A549 (cell line): ENCODE results near the gene LYST. TPM values are rescaled to one million over a fixed set of nuclear protein-coding genes. Genes with fewer than 3 reads are reported as not detected.

ENCODE experiments used
- ATAC-seq, 2 experiments: fragments of 200-7000 bp in 1 of 2; fragments of >200 bp in 1 of 2; cut with Nextera tagmentation in 1 of 2; cut with Tn5 transposase in 1 of 2; 3 replicates each; pipeline versions ENCODE4 v1.8.0 to v1.9.1; 2018 to 2020; ENCODE audit warnings: mild to moderate bottlenecking in 1 of 2, moderate library complexity in 1 of 2
- CTCF ChIA-PET: fragments of 300-600 bp; sonication (Branson Sonifier 250); formaldehyde crosslinking; extraction: SDS; loops from one replicate; lab custom pipeline; 2021; ENCODE audit warnings: antibody characterized with exemption, inconsistent platforms; lab: Yijun Ruan, JAX
- POLR2A ChIA-PET: fragments of 350-600 bp; formaldehyde crosslinking; extraction: SDS; loops from one replicate; lab custom pipeline; 2021; ENCODE audit warnings: antibody characterized with exemption, inconsistent platforms; lab: Yijun Ruan, JAX
- DNase-seq, 2 experiments: peaks; one replicate each; pipeline versions ENCODE4 v3.0.0 to v3.0.0-alpha.2; 2011 to 2016; ENCODE audit warnings: low read depth in 1 of 2, low spot score in 1 of 2
- FAIRE-seq: peaks from 2 replicates; lab custom pipeline; 2011; peaks lifted over from hg19 to GRCh38; lab: Jason Lieb, UNC
- H3K27ac ChIP-seq, 2 experiments: fragments of >200 bp; sonication (Bioruptor Twin); formaldehyde crosslinking; 3 replicates each; pipeline ENCODE4 v1.5.1; 2016 to 2017
- H3K4me1 ChIP-seq: fragments of >200 bp; sonication (Bioruptor Twin); formaldehyde crosslinking; 3 replicates; pipeline ENCODE4 v1.6.1; 2016
- H3K4me2 ChIP-seq: fragments of >200 bp; sonication (Bioruptor Twin); formaldehyde crosslinking; 3 replicates; pipeline ENCODE4 v1.6.1; 2016
- H3K4me3 ChIP-seq: fragments of >200 bp; sonication (Bioruptor Twin); formaldehyde crosslinking; 3 replicates; pipeline ENCODE4 v1.5.1; 2016
- H3K9me3 ChIP-seq: fragments of >200 bp; sonication (Bioruptor Twin); formaldehyde crosslinking; 3 replicates; pipeline ENCODE4 v1.6.1; 2016
- BHLHE40 ChIP-seq: IDR thresholded peaks from 2 replicates; pipeline ENCODE4 v1.6.1; 2012; ENCODE audit warnings: low read depth, low read length, inconsistent platforms
- CHD2 ChIP-seq: fragments of 150-350 bp; IDR thresholded peaks from 2 replicates; pipeline ENCODE4 v1.6.1; 2014; ENCODE audit warnings: low read length; ENCODE audit not compliant: partially characterized antibody
- ELK1 ChIP-seq: fragments of 150-350 bp; IDR thresholded peaks from 2 replicates; pipeline ENCODE4 v1.6.1; 2014; ENCODE audit warnings: low read depth, mild to moderate bottlenecking, low read length
- EP300 ChIP-seq, 2 experiments: fragments of >200 bp; sonication (Bioruptor Twin); formaldehyde crosslinking; IDR thresholded peaks; 2 replicates in 1 of 2; 3 replicates in 1 of 2; pipeline ENCODE4 v1.6.1; 2016 to 2017
- FOSL2 ChIP-seq, 2 experiments: fragments of 450-650 bp in 1 of 2; fragments of >200 bp in 1 of 2; sonication (Bioruptor Twin) in 1 of 2; formaldehyde crosslinking; IDR thresholded peaks; 2 replicates each; pipeline versions ENCODE4 v1.5.0 to v1.6.1; 2016 to 2020; ENCODE audit warnings: mild to moderate bottlenecking in 1 of 2, moderate library complexity in 1 of 2
- MAZ ChIP-seq: fragments of 150-350 bp; IDR thresholded peaks from 2 replicates; pipeline ENCODE4 v1.6.1; 2014; ENCODE audit warnings: antibody characterized with exemption, low read depth, low read length, borderline replicate concordance
- NFE2L2 ChIP-seq: fragments of 150-350 bp; conservative IDR thresholded peaks from 2 replicates; pipeline ENCODE4 v1.6.1; 2014; ENCODE audit warnings: low read length
- NR3C1 ChIP-seq: fragments of >200 bp; sonication (Bioruptor Twin); formaldehyde crosslinking; IDR thresholded peaks from 3 replicates; pipeline ENCODE4 v1.6.1; 2017
- PHF8 ChIP-seq: fragments of 200-600 bp; sonication (generic); IDR thresholded peaks from 2 replicates; pipeline ENCODE4 v1.6.1; 2016; ENCODE audit warnings: low read depth, mild to moderate bottlenecking, antibody characterized with exemption, moderate library complexity, borderline replicate concordance
- RARB ChIP-seq: fragments of 250-450 bp; sonication (Bioruptor Pico); IDR thresholded peaks from 2 replicates; pipeline ENCODE4 v1.8.0; 2021; ENCODE audit warnings: mild to moderate bottlenecking, moderate library complexity
- RNF2 ChIP-seq: fragments of 200-600 bp; sonication (generic); IDR thresholded peaks from 2 replicates; pipeline ENCODE4 v1.6.1; 2016; ENCODE audit warnings: low read depth, mild to moderate bottlenecking, antibody characterized with exemption, moderate library complexity, borderline replicate concordance
- ZNF302 ChIP-seq: fragments of 250-450 bp; sonication (Bioruptor Pico); IDR thresholded peaks from 2 replicates; pipeline ENCODE4 v1.9.0; 2021; ENCODE audit warnings: inconsistent platforms, mild to moderate bottlenecking, moderate library complexity
- WGBS: methylation state at CpG from one replicate; pipeline ENCODE4 v1.1.6; 2017; ENCODE audit errors: missing lambda C conversion rate; 5-methylcytosine and 5-hydroxymethylcytosine counted together
- polyA plus RNA-seq, 4 experiments: library from polyadenylated mRNA; depleted of rRNA in 3 of 4; stranded (reverse); fragments of >200 nt; fragmentation: RNase III in 1 of 4; extraction: RNeasy Plus Mini Kit Qiagen cat#74134 plus additional on column Dnase treatment in 1 of 4; gene quantifications; 2 replicates in 3 of 4; 3 replicates in 1 of 4; pipeline ENCODE4 v1.2.3, GENCODE V29; 2011 to 2017
- TF ChIP-seq, protein P1 (sequence below): fragments of 200-600 bp; sonication (generic); IDR thresholded peaks from 2 replicates; pipeline ENCODE4 v1.6.1; 2016; ENCODE audit warnings: antibody characterized with exemption, mild to moderate bottlenecking, moderate library complexity
- TF ChIP-seq, protein P2 (sequence below): IDR thresholded peaks from 2 replicates; pipeline ENCODE4 v1.6.1; 2012; ENCODE audit warnings: low read depth, borderline replicate concordance
- TF ChIP-seq, protein P3 (sequence below): fragments of >200 bp; sonication (Bioruptor Twin); formaldehyde crosslinking; IDR thresholded peaks from 3 replicates; pipeline ENCODE4 v1.6.1; 2016

The LYST gene
- polyA plus RNA-seq, 2 of the 4 experiments (the other 2 are of a cell fraction), result 2.5 to 9.4 TPM

- FAIRE-seq (no peak), ATAC-seq (no peak), DNase-seq (no peak)
- H3K4me2 ChIP-seq, result no peak overlapping the region
- peaks cover 7% of the 10 kb centered on the region; the same call in 2 of the 3 replicates for H3K4me1 ChIP-seq
- H3K27ac ChIP-seq, result no peak overlapping the region
- no peak overlapping the region for H3K4me3 ChIP-seq
- WGBS, result 48% methylated on average over 3 of the region's 3 CpGs
- TF ChIP-seq MAZ, result no peak
- no peak for TF ChIP-seq ELK1
- no peak for TF ChIP-seq BHLHE40
- no peak for TF ChIP-seq FOSL2 (IDR thresholded peaks at IDR 0.05)
- TF ChIP-seq FOSL2 (CRISPR knock-in tag; IDR thresholded peaks at IDR 0.05), result no peak
- TF ChIP-seq NR3C1, result no peak
- no peak for TF ChIP-seq RARB (CRISPR knock-in tag)
- TF ChIP-seq PHF8, result no peak
- TF ChIP-seq CHD2, result no peak
- no peak for TF ChIP-seq NFE2L2
- no peak for TF ChIP-seq RNF2
- TF ChIP-seq, protein P1, sequence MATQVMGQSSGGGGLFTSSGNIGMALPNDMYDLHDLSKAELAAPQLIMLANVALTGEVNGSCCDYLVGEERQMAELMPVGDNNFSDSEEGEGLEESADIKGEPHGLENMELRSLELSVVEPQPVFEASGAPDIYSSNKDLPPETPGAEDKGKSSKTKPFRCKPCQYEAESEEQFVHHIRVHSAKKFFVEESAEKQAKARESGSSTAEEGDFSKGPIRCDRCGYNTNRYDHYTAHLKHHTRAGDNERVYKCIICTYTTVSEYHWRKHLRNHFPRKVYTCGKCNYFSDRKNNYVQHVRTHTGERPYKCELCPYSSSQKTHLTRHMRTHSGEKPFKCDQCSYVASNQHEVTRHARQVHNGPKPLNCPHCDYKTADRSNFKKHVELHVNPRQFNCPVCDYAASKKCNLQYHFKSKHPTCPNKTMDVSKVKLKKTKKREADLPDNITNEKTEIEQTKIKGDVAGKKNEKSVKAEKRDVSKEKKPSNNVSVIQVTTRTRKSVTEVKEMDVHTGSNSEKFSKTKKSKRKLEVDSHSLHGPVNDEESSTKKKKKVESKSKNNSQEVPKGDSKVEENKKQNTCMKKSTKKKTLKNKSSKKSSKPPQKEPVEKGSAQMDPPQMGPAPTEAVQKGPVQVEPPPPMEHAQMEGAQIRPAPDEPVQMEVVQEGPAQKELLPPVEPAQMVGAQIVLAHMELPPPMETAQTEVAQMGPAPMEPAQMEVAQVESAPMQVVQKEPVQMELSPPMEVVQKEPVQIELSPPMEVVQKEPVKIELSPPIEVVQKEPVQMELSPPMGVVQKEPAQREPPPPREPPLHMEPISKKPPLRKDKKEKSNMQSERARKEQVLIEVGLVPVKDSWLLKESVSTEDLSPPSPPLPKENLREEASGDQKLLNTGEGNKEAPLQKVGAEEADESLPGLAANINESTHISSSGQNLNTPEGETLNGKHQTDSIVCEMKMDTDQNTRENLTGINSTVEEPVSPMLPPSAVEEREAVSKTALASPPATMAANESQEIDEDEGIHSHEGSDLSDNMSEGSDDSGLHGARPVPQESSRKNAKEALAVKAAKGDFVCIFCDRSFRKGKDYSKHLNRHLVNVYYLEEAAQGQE, result no peak
- ChIA-PET POLR2A (no interaction called here), CTCF (interaction anchor here (1.5 to 1.8 kb wide), 2 partner anchors 11 to 86 kb away, joined by 4 to 5 read pairs; no protein-coding TSS in a partner anchor)
- H3K9me3 ChIP-seq, result no peaks in the 10 kb centered on the region
Observed at GRCh38 chr1:235885655-235886262, 19.1 kb upstream of the LYST start.

DNA sequence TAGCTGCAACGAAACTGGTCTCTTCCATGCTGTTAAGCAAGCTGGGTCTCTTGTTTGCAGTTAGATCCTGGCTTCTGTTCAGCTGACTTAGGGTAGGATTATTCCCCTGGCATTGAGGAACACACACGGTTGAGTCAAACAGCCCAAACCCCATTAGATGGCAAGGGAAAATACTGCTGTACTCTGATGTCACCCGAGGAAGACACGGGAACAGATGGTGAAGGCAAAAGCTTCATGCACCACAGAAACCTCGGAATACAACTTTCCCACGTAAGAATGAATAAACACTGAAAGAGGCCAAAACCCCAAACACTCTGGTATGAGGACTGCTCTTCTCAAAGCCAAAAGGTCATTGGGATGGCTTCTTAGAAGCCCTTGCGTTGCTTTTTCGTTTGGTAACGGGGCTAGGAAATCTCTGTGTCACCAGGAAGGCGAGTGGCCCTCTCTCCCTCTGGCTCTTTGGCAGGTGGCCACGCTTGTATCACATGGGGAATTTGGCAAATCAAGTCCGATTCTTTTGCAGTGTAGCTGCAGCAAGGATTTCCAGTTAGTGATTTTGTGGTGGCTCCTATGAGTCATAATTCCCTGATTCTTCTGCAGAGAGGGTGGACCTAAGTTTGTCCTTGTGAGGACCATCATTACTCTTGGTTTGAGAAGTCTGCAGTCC is 16.7 kb upstream of the LYST start:
- H3K27ac ChIP-seq, result peak overlapping the region in 1 of 2 experiments; percentile 32; a peak in 3 of 6 replicates
- ATAC-seq (peak in 1 of 2 experiments; percentile 50; a peak in 3 of 6 replicates), DNase-seq (peak in 1 of 2 experiments; percentile 17), FAIRE-seq (no peak)
- WGBS, result 64% methylated on average over 12 of the region's 12 CpGs
- TF ChIP-seq ZNF302, result no peak
- ChIA-PET POLR2A (interaction anchor here (0.8 kb wide), 1 partner anchor 19 kb away, joined by 4 read pairs; no protein-coding TSS in a partner anchor), CTCF (interaction anchor here (0.8 to 4.0 kb wide), 4 partner anchors 17 to 88 kb away, joined by 3 to 15 read pairs (median 4); partner anchors contain the start of gene LYST)
- H3K4me2 ChIP-seq, result 0 out of 3 replicates have a peak overlapping the region, but pooled peaks have one; percentile 3
- no peak overlapping the region for H3K4me3 ChIP-seq
- H3K9me3 ChIP-seq, result no peaks in the 10 kb centered on the region
- H3K4me1 ChIP-seq, result peaks cover 7% of the 10 kb centered on the region; the same call in 2 of the 3 replicates

GRCh38 chr1:235882816-235883215 is 16.1 kb upstream of the LYST start:
- FAIRE-seq (no peak), DNase-seq (no peak), ATAC-seq (peak; percentile 39 to 40; a peak in 3 of 6 replicates)
- peaks cover 7% of the 10 kb centered on the region; the same call in 2 of the 3 replicates for H3K4me1 ChIP-seq
- CTCF ChIA-PET, result interaction anchor here (0.8 to 4.0 kb wide), 7 partner anchors 17 to 89 kb away, joined by 3 to 15 read pairs (median 3); partner anchors contain the start of gene LYST
- H3K27ac ChIP-seq, result no peak overlapping the region
- H3K4me2 ChIP-seq, result no peak overlapping the region
- no peaks in the 10 kb centered on the region for H3K9me3 ChIP-seq
- TF ChIP-seq, protein P2, sequence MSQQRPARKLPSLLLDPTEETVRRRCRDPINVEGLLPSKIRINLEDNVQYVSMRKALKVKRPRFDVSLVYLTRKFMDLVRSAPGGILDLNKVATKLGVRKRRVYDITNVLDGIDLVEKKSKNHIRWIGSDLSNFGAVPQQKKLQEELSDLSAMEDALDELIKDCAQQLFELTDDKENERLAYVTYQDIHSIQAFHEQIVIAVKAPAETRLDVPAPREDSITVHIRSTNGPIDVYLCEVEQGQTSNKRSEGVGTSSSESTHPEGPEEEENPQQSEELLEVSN, result no peak
- TF ChIP-seq ELK1 (no peak), EP300 (IDR thresholded peaks at IDR 0.05) (no peak)
- TF ChIP-seq, protein P3, sequence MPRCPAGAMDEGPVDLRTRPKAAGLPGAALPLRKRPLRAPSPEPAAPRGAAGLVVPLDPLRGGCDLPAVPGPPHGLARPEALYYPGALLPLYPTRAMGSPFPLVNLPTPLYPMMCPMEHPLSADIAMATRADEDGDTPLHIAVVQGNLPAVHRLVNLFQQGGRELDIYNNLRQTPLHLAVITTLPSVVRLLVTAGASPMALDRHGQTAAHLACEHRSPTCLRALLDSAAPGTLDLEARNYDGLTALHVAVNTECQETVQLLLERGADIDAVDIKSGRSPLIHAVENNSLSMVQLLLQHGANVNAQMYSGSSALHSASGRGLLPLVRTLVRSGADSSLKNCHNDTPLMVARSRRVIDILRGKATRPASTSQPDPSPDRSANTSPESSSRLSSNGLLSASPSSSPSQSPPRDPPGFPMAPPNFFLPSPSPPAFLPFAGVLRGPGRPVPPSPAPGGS, result no peak
- WGBS, result 89% methylated on average over 6 of the region's 6 CpGs
- POLR2A ChIA-PET, result interaction anchor here (0.8 kb wide), 1 partner anchor 20 kb away, joined by 4 read pairs; no protein-coding TSS in a partner anchor
- H3K4me3 ChIP-seq, result no peak overlapping the region
